ENCODE measurements around the gene CCDC192. TPM values are rescaled to one million over a fixed set of nuclear protein-coding genes. Genes with fewer than 3 reads are reported as not detected.

Gene CCDC192
- not detected for total RNA-seq

DNA sequence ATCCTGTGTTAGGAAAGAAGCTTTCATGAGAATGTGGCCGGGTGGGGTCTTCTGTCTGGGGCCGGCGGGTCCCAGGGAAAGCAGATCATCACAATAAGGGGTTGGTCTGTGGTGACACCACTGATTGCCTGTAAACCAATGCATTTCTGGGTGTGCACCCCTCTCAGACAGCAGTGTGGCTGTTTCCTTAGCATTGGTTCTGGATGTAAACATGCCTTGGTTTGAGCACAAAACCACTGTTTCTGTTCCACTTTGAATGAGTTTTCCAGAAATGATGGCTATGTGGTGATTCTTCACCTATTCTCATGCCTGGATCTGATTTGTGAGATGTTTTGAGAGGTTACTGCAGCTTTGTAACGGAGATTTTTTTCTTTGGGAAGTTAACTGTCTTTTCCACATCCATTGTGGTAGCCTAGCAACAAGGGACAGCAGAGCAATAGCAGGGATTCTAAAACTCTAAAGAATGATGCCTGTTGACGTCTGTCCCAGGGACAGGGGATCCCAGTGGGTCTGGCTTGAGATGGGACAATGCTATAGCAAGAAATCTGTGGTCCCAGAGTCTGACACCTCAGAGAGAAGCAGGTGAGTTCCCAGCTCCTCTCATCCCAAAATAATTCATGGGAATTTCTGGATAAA lies at the start of gene CCDC192:
CCDC192 (plus strand) TSS at position 466 of the 636 bp plus-strand sequence; CDS start at position 521, 55 bp downstream.
- TF ChIP-seq POLR2A (IDR thresholded peaks at IDR 0.05), result no peak
- TF ChIP-seq, protein P1, sequence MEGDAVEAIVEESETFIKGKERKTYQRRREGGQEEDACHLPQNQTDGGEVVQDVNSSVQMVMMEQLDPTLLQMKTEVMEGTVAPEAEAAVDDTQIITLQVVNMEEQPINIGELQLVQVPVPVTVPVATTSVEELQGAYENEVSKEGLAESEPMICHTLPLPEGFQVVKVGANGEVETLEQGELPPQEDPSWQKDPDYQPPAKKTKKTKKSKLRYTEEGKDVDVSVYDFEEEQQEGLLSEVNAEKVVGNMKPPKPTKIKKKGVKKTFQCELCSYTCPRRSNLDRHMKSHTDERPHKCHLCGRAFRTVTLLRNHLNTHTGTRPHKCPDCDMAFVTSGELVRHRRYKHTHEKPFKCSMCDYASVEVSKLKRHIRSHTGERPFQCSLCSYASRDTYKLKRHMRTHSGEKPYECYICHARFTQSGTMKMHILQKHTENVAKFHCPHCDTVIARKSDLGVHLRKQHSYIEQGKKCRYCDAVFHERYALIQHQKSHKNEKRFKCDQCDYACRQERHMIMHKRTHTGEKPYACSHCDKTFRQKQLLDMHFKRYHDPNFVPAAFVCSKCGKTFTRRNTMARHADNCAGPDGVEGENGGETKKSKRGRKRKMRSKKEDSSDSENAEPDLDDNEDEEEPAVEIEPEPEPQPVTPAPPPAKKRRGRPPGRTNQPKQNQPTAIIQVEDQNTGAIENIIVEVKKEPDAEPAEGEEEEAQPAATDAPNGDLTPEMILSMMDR (IDR thresholded peaks at IDR 0.05), result no peak
- peaks cover 3% of the 10 kb centered on the region for H3K4me1 ChIP-seq
- H3K9me3 ChIP-seq, result no peaks in the 10 kb centered on the region
- no peak for DNase-seq
- no peak within 1 kb of the TSS for H3K4me3 ChIP-seq
- 67 to 68% methylated on average over 5 of the region's 5 CpGs for WGBS, 2 donors
- no peak for ATAC-seq
- intact Hi-C loops (cut with DNase I), result no loop called here
- no peaks in the 10 kb centered on the region for H3K36me3 ChIP-seq (replicated peaks in 1 of 2; ENCODE audit: insufficient read depth in 1 of 2, low read depth in 2 of 2)
- no peaks in the 10 kb centered on the region for H3K27me3 ChIP-seq
- H3K27ac ChIP-seq, result no peak within 1 kb of the TSS

DNA sequence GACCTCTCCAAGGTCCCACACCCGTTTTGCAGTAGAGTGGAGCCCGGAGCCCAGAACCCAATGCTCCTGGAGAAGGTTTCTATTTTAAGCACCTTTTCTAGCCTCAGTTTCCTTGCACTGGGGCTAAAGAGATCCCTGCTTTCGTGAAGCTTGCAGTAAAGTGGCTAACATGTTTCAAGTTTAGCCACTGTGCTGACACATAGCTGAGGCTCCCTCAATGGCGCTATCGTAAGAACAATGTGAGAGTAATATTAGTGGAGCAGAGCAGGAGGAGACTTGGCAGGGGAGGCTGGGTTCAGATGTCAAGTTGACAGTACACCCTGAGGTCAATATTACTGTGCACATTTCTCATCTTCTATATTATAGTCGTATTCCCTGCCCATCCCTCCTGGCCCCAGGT lies 46.4 kb upstream of the CCDC192 start:
- no peaks in the 10 kb centered on the region for H3K9me3 ChIP-seq
- DNase-seq, result no peak
- intact Hi-C loops (cut with DNase I), result no loop called here
- no peaks in the 10 kb centered on the region for H3K27me3 ChIP-seq
- TF ChIP-seq POLR2A (IDR thresholded peaks at IDR 0.05), result no peak
- TF ChIP-seq, protein P1 (IDR thresholded peaks at IDR 0.05), result no peak
- no peaks in the 10 kb centered on the region for H3K4me1 ChIP-seq
- WGBS, 2 donors, result 76 to 78% methylated on average over 6 of the region's 6 CpGs
- no peak overlapping the region for H3K4me3 ChIP-seq
- H3K36me3 ChIP-seq (replicated peaks in 1 of 2; ENCODE audit: insufficient read depth in 1 of 2, low read depth in 2 of 2), result no peaks in the 10 kb centered on the region
- ATAC-seq, result no peak
- no peak overlapping the region for H3K27ac ChIP-seq

DNA sequence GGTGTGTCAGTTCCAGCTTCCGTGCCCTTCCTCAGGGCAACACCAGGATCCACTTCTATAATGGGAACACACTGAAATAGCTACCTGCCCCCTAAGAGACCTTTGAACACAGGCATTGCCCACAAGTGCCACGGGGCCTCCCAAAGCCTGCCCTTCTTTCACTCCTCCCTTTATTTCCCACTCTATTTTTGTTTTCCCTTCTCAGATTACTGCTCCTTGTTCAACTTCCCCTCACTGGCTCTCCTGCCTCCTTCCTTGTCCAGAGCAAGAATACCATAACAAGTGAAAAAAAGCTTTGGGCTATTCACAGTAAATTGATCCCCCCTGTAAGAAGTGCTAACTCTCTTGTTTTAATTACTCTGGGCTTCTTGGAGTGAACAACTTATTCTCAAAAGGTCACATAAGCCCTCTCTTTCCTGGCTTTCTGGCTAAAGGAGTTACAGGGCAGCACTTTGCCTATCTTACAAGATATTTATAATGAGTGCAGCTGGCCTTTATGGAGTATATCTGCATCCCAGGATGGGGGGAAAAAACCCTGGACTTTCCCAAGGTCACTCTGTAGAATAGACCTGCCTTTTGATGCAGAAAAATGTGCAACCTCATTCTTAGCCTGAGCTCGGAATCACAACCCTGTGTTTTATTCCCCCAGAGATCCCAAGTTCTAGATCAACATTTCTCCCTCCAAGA lies 43.0 kb upstream of the CCDC192 start:
- DNase-seq, result no peak
- WGBS, 2 donors, result 73 to 74% methylated on average over 3 of the region's 3 CpGs
- intact Hi-C loops (cut with DNase I), result no loop called here
- Histone ChIP-seq H3K27me3 (no peaks in the 10 kb centered on the region), H3K4me1 (no peaks in the 10 kb centered on the region), H3K9me3 (no peaks in the 10 kb centered on the region), H3K4me3 (no peak overlapping the region), H3K27ac (no peak overlapping the region), H3K36me3 (replicated peaks in 1 of 2; ENCODE audit: insufficient read depth in 1 of 2, low read depth in 2 of 2) (no peaks in the 10 kb centered on the region)
- TF ChIP-seq, protein P1 (IDR thresholded peaks at IDR 0.05), result no peak
- no peak for TF ChIP-seq POLR2A (IDR thresholded peaks at IDR 0.05)
- no peak for ATAC-seq

DNA sequence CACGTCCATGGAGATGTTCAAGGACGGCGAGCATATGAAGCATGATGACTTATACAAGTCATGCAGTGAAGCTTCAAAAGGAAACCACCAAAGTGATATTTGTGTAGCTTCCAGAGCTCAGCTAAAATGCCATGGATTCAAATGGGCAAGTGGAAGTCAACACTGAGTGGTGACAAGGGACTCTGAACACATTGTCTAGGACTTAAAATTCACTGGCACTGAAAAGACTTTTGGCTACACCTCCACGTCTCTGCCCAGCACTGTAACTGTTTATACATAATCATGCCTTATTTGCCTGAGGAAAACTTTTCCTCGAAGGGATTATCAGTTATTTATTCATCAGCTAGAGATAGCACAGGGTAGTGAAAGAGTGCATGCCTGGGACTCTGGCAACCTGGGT lies 39.1 kb upstream of the CCDC192 start:
- TF ChIP-seq POLR2A (IDR thresholded peaks at IDR 0.05), result no peak
- TF ChIP-seq, protein P1 (IDR thresholded peaks at IDR 0.05), result no peak
- Histone ChIP-seq H3K9me3 (no peaks in the 10 kb centered on the region), H3K36me3 (replicated peaks in 1 of 2; ENCODE audit: insufficient read depth in 1 of 2, low read depth in 2 of 2) (no peaks in the 10 kb centered on the region), H3K27ac (no peak overlapping the region), H3K4me3 (no peak overlapping the region), H3K27me3 (no peaks in the 10 kb centered on the region), H3K4me1 (peaks cover 8% of the 10 kb centered on the region)
- WGBS, 2 donors, result 61 to 63% methylated on average over 5 of the region's 5 CpGs
- no peak for DNase-seq
- ATAC-seq, result no peak
- intact Hi-C loops (cut with DNase I), result no loop called here

DNA sequence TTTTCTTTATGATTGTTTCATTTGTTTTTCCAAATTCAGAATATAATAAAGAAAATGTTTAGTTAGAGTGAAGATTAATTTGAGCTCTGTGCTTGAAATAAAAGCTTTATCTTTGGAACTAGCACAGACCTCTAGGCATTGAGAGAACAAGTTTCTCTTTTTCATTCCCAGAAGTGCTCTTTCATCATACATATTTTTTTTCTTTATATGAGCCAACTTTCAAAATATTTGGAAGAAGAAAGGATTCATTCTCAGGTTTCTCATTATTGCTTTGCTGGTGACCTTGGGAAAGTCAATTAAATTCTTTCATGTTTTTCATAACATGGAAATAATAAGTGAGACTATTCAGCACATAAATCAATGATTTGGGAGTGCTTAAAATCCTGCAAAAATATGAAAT lies 37.5 kb upstream of the CCDC192 start:
- no peak for TF ChIP-seq POLR2A (IDR thresholded peaks at IDR 0.05)
- TF ChIP-seq, protein P1 (IDR thresholded peaks at IDR 0.05), result no peak
- no peak overlapping the region for H3K4me3 ChIP-seq
- H3K4me1 ChIP-seq, result peaks cover 8% of the 10 kb centered on the region
- intact Hi-C loops (cut with DNase I), result no loop called here
- ATAC-seq (no peak), DNase-seq (no peak)
- H3K27me3 ChIP-seq, result no peaks in the 10 kb centered on the region
- peak overlapping the region in 1 of 4 donors; percentile 23 for H3K27ac ChIP-seq
- H3K9me3 ChIP-seq, result no peaks in the 10 kb centered on the region
- no peaks in the 10 kb centered on the region for H3K36me3 ChIP-seq (replicated peaks in 1 of 2; ENCODE audit: insufficient read depth in 1 of 2, low read depth in 2 of 2)
